NB4 (cell line): ENCODE results near the gene OTOP3.

Experiments
- DNase-seq: peaks from one replicate; pipeline ENCODE4 v3.0.0; 2010; ENCODE audit warnings: low read depth
- H3K4me3 ChIP-seq: one replicate; pipeline ENCODE4 v1.5.1; 2011; ENCODE audit warnings: mild to moderate bottlenecking, low read depth, low read length, moderate library complexity
- MYC ChIP-seq: IDR thresholded peaks from 2 replicates; pipeline ENCODE4 v1.6.1; 2011; ENCODE audit warnings: low read depth, low read length
- POLR2A ChIP-seq: IDR thresholded peaks from 2 replicates; pipeline ENCODE4 v1.6.1; 2011; ENCODE audit warnings: mild to moderate bottlenecking; ENCODE audit not compliant: insufficient read length; ENCODE audit errors: extremely low read depth
- TF ChIP-seq, protein P1 (sequence below): IDR thresholded peaks from 2 replicates; pipeline ENCODE4 v1.6.1; 2011; ENCODE audit warnings: low read depth, low read length
- TF ChIP-seq, protein P2 (sequence below): IDR thresholded peaks from one replicate; pipeline ENCODE4 v1.5.1; 2012; ENCODE audit warnings: low read depth, low read length

OTOP3 gene

DNA sequence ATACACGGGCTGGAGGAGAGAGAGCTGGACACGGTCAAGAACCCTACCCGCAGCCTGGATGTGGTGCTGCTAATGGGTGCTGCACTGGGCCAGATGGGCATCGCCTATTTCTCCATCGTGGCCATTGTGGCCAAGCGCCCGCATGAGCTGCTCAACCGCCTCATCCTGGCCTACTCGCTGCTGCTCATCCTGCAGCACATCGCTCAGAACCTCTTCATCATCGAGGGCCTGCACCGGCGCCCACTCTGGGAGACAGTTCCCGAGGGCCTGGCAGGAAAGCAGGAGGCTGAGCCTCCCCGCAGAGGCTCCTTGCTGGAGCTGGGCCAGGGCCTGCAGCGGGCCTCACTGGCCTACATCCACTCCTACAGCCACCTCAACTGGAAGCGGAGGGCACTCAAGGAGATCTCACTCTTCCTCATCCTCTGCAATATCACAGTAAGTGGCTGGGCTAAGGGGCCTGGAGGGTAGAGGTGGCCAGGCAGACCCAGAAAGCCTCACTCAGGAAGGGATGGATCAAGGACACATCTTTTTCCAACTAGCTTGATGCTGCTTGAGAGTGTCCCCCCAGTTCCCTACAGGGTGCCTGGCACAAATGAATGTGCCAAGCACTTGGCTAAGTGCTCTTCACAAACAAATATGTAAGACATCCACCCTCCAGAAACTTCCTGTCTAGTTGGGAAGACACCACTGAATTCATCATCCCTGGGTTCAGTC is 11.5 kb downstream of the OTOP3 start:
- DNase-seq = no peak
- TF ChIP-seq MYC = no peak
- no peak for TF ChIP-seq POLR2A
- TF ChIP-seq, protein P1, sequence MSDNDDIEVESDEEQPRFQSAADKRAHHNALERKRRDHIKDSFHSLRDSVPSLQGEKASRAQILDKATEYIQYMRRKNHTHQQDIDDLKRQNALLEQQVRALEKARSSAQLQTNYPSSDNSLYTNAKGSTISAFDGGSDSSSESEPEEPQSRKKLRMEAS = no peak
- TF ChIP-seq, protein P2, sequence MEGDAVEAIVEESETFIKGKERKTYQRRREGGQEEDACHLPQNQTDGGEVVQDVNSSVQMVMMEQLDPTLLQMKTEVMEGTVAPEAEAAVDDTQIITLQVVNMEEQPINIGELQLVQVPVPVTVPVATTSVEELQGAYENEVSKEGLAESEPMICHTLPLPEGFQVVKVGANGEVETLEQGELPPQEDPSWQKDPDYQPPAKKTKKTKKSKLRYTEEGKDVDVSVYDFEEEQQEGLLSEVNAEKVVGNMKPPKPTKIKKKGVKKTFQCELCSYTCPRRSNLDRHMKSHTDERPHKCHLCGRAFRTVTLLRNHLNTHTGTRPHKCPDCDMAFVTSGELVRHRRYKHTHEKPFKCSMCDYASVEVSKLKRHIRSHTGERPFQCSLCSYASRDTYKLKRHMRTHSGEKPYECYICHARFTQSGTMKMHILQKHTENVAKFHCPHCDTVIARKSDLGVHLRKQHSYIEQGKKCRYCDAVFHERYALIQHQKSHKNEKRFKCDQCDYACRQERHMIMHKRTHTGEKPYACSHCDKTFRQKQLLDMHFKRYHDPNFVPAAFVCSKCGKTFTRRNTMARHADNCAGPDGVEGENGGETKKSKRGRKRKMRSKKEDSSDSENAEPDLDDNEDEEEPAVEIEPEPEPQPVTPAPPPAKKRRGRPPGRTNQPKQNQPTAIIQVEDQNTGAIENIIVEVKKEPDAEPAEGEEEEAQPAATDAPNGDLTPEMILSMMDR = no peak
- no peak overlapping the region for H3K4me3 ChIP-seq

DNA sequence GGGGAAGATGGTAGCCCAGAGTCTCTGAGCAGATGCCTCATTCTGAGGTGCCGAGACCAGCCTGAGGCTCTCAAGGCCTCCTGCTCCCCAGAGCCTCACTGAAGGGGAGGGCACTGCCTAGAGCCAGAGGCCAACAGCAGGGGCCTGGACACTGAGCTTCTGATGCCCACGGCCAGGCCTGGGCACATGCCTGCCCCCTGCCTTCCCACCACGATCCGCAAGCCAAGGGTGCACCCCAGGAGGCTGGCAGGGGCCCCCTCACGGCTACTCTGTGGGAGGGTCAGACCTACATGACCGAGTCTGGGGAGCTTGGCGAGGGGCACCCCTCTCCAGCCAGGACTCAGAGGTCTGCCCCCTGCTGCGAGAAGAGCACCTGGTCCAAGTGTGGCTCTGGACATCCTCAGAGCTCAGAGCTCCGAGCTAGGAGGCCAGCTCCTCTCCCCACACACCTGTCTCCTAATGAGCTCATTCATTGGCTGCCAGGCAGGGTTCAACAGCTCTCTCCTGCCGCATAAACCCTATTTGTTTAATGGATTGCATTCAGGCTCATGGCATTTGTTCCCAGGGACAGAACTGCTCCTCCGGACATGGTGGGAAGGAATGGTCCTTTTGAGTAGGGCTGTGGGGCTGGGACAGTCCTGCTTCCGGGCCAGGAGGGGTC is 13.9 kb downstream of the OTOP3 start:
- TF ChIP-seq, protein P1 = no peak
- TF ChIP-seq MYC = no peak
- H3K4me3 ChIP-seq = no peak overlapping the region
- no peak for DNase-seq

DNA sequence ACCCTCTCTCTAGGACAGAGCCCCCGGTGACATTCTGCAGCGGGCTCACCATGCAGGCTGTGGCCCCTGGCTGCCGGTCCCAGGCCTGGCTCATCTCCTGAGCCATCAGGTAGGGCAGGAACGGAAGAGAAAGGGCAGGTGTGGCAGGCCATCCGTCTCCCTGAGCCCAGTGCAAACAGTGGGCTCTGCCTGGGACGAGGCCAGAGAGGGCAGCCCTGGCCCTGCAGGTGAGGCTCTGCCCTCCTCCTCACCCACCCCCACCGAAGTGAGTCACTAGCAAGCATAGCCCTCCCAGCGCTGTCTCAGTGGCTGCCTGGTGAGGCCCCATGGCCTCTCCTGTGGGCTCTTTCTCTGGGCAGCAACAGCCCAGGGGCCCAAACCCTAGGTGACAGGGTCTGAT is 14.5 kb downstream of the OTOP3 start:
- H3K4me3 ChIP-seq = no peak overlapping the region
- TF ChIP-seq, protein P1 = no peak
- TF ChIP-seq, protein P2 = no peak
- no peak for TF ChIP-seq POLR2A
- TF ChIP-seq MYC = no peak
- DNase-seq = no peak

DNA sequence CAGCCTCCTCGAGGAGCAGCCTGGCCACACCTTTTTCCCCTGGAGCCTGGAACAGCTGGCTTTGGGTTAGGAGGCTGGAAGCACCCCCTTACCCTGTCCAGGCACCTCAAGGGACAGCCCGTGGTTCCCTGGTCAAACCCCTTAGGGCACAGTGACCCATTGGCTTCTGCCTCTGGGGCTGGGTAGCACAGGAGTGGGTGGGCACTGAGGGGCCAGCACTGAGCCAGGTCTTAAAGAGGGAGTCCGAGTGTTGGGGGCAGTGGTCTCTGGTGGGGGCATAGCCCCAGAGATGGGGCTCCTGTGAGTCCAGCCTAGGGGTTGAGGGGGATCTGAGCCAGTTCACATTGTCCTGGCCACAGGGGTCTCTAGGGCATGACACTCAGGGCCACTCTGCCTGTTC is 15.4 kb downstream of the OTOP3 start:
- TF ChIP-seq, protein P2 = no peak
- TF ChIP-seq, protein P1 = no peak
- no peak for TF ChIP-seq MYC
- no peak for TF ChIP-seq POLR2A
- H3K4me3 ChIP-seq = no peak overlapping the region
- no peak for DNase-seq

DNA sequence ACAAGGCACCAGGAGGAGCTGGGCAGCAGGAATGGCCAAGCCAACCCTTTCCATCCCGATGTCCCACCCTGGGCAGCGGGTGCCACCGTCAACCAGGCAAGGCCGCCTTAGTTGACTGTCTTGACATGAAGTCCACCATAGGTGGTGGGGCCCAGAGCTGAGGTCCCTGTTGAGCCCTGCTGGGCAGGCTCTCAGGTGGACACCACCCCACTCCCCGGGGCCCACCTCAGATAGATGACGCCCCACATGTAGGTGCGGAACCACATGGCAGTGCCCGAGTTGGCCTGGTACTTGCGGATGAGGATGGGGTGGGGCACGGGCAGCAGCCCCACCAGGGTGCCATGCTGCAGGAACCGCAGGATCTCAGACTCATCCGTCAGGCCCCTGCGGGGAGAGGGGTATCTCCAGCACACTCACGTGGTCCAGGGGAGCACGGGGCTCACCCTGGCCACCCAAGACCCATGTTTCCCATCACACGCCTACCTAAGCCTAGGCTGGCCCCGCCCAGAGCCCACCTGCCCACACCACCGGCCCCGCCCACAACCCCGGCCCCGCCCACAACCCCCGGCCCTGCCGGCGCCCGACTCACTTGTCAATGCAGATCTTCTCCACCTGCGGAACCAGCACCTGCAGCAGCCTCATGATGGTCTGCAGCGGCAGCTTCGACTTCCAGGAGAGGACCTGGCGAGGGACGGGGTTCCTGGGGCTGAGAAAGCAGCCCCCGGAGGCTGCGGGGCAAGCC is 16.2 kb downstream of the OTOP3 start:
- TF ChIP-seq, protein P1 = no peak
- no peak for TF ChIP-seq POLR2A
- no peak for TF ChIP-seq MYC
- TF ChIP-seq, protein P2 = no peak
- DNase-seq = no peak

More for the DNA sequence above, 16.2 kb downstream of the OTOP3 start:
- no peak overlapping the region for H3K4me3 ChIP-seq
